ENCODE results near the gene DDX10.

The DDX10 gene

DNA sequence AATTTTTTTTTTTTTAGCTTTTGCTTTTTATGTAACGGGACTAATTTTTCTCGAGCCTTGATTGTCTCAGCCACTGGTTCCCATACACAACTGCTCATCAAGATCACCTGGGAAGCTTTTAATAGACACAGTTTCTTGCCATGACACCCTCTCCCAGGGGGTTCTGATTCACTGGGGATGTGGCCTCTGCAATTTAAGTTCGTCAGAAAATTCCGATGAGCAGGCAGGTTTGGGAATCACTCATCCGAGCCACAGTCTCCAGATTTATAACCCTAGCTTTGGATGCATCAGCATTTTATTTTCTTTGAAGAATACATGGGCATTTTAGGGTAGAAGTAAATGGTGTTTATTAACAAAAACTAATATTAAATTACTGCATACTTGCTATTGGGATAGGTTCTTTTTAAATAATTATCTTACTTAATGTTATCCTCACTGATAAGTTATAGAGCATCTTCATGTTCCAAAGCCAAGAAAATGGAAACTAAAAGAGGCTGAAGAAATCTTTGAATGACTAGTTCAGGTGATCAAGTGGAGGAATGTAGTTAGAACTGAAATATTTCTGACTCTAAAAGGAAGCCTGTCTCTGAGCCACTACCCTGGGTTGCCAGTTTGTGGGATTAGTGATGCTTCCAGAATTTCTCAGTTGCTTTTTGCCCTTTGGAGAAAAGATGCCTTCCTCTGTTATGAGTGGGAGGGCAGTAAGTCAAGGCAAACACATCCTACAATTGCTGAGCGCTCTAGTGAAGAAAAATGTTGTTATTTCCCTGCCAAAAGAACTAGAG is 319.0 kb downstream of the DDX10 start:
- no peak for DNase-seq (ENCODE audit: low spot score)

- no peak for DNase-seq (ENCODE audit: low spot score)
Measured at GRCh38 chr11:108984523-108984922, 319.7 kb downstream of the DDX10 start.

GRCh38 chr11:108985236-108985944 is 320.5 kb downstream of the DDX10 start:
- no peak for DNase-seq (ENCODE audit: low spot score)

- DNase-seq (ENCODE audit: low spot score): peak; percentile 82
Measured at GRCh38 chr11:108985945-108986279, 321.0 kb downstream of the DDX10 start.
